Keratinocyte (primary cell): ENCODE results near the gene ATXN7L1. TPM values are rescaled to one million over a fixed set of nuclear protein-coding genes. Genes with fewer than 3 reads are reported as not detected.

Experiments used
- DNase-seq: peaks from one replicate; pipeline ENCODE4 v3.0.0-alpha.2; 2011; ENCODE audit warnings: low read depth, missing footprints, low spot score
- FAIRE-seq: peaks from 2 replicates; lab custom pipeline; 2011; peaks lifted over from hg19 to GRCh38; lab: Jason Lieb, UNC
- H2AFZ ChIP-seq: 2 replicates; pipeline ENCODE4 v1.6.0; 2012; ENCODE audit warnings: low read length, control low read depth, inconsistent platforms; ENCODE audit not compliant: control insufficient read depth
- H3K27ac ChIP-seq: 2 replicates; pipeline ENCODE4 v1.5.1; 2011; ENCODE audit warnings: low read length; ENCODE audit not compliant: control insufficient read depth, insufficient read depth
- H3K27me3 ChIP-seq: 3 replicates; pipeline ENCODE4 v1.6.0; 2011; ENCODE audit warnings: low read length; ENCODE audit not compliant: control insufficient read depth, insufficient read depth; ENCODE audit errors: extremely low read depth
- H3K36me3 ChIP-seq, 2 experiments: 2 replicates in 1 of 2; 3 replicates in 1 of 2; pipeline ENCODE4 v1.5.1; 2011; ENCODE audit warnings: low read length in 2 of 2, mild to moderate bottlenecking in 1 of 2; ENCODE audit not compliant: control insufficient read depth in 2 of 2, insufficient read depth in 2 of 2; ENCODE audit errors: extremely low read depth in 1 of 2
- H3K4me1 ChIP-seq: 3 replicates; pipeline ENCODE4 v1.5.1; 2011; ENCODE audit warnings: low read length; ENCODE audit not compliant: control insufficient read depth, insufficient read depth; ENCODE audit errors: extremely low read depth
- H3K4me2 ChIP-seq: 3 replicates; pipeline ENCODE4 v1.6.0; 2011; ENCODE audit warnings: low read depth, low read length; ENCODE audit not compliant: control insufficient read depth, insufficient read depth; ENCODE audit errors: extremely low read depth
- H3K4me3 ChIP-seq, 3 experiments: fragments of 200-600 bp in 1 of 3; sonication (generic) in 1 of 3; 2 replicates in 2 of 3; 3 replicates in 1 of 3; pipeline ENCODE4 v1.5.1; 2011 to 2016; ENCODE audit warnings: low read length in 3 of 3, mild to moderate bottlenecking in 3 of 3, control low read depth in 2 of 3, inconsistent platforms in 1 of 3, low read depth in 1 of 3, mixed read lengths in 1 of 3, mixed run types in 1 of 3, moderate library complexity in 1 of 3; ENCODE audit not compliant: control insufficient read depth in 2 of 3, insufficient read depth in 2 of 3; ENCODE audit errors: extremely low read depth in 1 of 3
- H3K79me2 ChIP-seq: 2 replicates; pipeline ENCODE4 v1.6.0; 2012; ENCODE audit warnings: low read length; ENCODE audit not compliant: control insufficient read depth, insufficient read depth
- H3K9ac ChIP-seq: 3 replicates; pipeline ENCODE4 v1.6.0; 2011; ENCODE audit warnings: low read length; ENCODE audit not compliant: control insufficient read depth, insufficient read depth; ENCODE audit errors: extremely low read depth
- H3K9me1 ChIP-seq: 3 replicates; pipeline ENCODE4 v1.6.0; 2011; ENCODE audit warnings: low read length; ENCODE audit not compliant: control insufficient read depth, insufficient read depth; ENCODE audit errors: extremely low read depth
- H3K9me3 ChIP-seq: 2 replicates; pipeline ENCODE4 v1.5.1; 2012; ENCODE audit warnings: low read depth, low read length; ENCODE audit not compliant: control insufficient read depth
- H4K20me1 ChIP-seq: 3 replicates; pipeline ENCODE4 v1.6.0; 2011; ENCODE audit warnings: low read length; ENCODE audit not compliant: control insufficient read depth, insufficient read depth; ENCODE audit errors: extremely low read depth
- EZH2 ChIP-seq: IDR thresholded peaks from one replicate; pipeline ENCODE4 v1.6.1; 2012; ENCODE audit warnings: inconsistent platforms, mild to moderate bottlenecking, low read length, moderate library complexity
- dilution Hi-C: fragments of 300-500 bp; cut with MboI; formaldehyde crosslinking; loops from one replicate; pipeline ENCODE4 v1.7.0; 2020; ENCODE audit warnings: low sequenced_read_pairs; ENCODE audit not compliant: extremely low pct_ligation_motif_present
- polyA plus RNA-seq, 5 experiments: library from polyadenylated mRNA; depleted of rRNA in 3 of 5; stranded (reverse) in 3 of 5; stranded (forward) in 1 of 5; unstranded in 1 of 5; fragments of >200 nt; gene quantifications; 1 replicate in 1 of 5; 2 replicates in 3 of 5; 3 replicates in 1 of 5; pipeline versions ENCODE4 v1.2.1 to v1.2.3, GENCODE V29; 2011 to 2012; ENCODE audit warnings: missing spikeins in 2 of 5, low read depth in 1 of 5, low replicate concordance in 1 of 5
- TF ChIP-seq, protein P1 (sequence below), 3 experiments: IDR thresholded peaks in 1 of 3; conservative IDR thresholded peaks in 1 of 3; optimal IDR thresholded peaks in 1 of 3; 2 replicates in 2 of 3; 3 replicates in 1 of 3; pipeline versions ENCODE3 to v1.5.1; 2011; ENCODE audit warnings: low read length in 3 of 3, mild to moderate bottlenecking in 3 of 3, moderate library complexity in 2 of 3, control low read depth in 1 of 3, inconsistent platforms in 1 of 3; ENCODE audit not compliant: insufficient read depth in 2 of 3; ENCODE audit errors: extremely low read depth in 1 of 3

ATXN7L1 gene
- polyA plus RNA-seq, 1 donor (not counting 4 experiments of a cell fraction or from before 2014, with no cell fraction given) = 4.8 TPM

DNA sequence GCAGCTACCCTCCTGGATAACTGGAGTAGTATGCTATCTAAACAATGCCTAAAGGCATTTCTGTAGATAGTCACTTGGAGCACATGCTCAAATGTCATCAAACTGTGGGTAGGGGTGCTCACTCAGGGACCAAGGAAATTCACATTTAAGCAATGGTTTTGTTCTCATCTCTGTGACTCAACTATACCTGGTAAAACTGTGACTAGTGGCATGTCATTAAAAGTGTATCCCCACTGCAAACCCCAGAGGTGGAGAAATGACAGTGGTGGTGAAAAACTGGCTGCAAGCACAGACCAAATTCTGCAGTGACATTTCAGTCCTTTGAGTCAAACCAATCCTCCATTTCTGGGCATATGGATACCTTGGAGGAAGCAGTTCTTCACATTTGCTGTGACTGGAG lies 160.9 kb downstream of the ATXN7L1 start:
- Histone ChIP-seq H3K36me3 (no peaks in the 10 kb centered on the region), H3K27ac (no peak overlapping the region), H3K4me3 (no peak overlapping the region), H3K4me2 (no peak overlapping the region), H3K79me2 (no peaks in the 10 kb centered on the region), H3K9me3 (peaks cover 9% of the 10 kb centered on the region), H3K9ac (no peak overlapping the region), H3K4me1 (peaks cover 7% of the 10 kb centered on the region), H3K9me1 (no peaks in the 10 kb centered on the region), H2AFZ (no peak overlapping the region), H4K20me1 (no peaks in the 10 kb centered on the region), H3K27me3 (no peaks in the 10 kb centered on the region)
- FAIRE-seq (no peak), DNase-seq (no peak)
- no peak for TF ChIP-seq EZH2
- TF ChIP-seq, protein P1, sequence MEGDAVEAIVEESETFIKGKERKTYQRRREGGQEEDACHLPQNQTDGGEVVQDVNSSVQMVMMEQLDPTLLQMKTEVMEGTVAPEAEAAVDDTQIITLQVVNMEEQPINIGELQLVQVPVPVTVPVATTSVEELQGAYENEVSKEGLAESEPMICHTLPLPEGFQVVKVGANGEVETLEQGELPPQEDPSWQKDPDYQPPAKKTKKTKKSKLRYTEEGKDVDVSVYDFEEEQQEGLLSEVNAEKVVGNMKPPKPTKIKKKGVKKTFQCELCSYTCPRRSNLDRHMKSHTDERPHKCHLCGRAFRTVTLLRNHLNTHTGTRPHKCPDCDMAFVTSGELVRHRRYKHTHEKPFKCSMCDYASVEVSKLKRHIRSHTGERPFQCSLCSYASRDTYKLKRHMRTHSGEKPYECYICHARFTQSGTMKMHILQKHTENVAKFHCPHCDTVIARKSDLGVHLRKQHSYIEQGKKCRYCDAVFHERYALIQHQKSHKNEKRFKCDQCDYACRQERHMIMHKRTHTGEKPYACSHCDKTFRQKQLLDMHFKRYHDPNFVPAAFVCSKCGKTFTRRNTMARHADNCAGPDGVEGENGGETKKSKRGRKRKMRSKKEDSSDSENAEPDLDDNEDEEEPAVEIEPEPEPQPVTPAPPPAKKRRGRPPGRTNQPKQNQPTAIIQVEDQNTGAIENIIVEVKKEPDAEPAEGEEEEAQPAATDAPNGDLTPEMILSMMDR (optimal IDR thresholded peaks at IDR 0.05 in 1 of 3, IDR thresholded peaks at IDR 0.05 in 1 of 3, conservative IDR thresholded peaks at IDR 0.05 in 1 of 3; ENCODE audit: extremely low read depth in 1 of 3, insufficient read depth in 2 of 3, low read length in 3 of 3) = no peak
- dilution Hi-C loops = no loop called here

DNA sequence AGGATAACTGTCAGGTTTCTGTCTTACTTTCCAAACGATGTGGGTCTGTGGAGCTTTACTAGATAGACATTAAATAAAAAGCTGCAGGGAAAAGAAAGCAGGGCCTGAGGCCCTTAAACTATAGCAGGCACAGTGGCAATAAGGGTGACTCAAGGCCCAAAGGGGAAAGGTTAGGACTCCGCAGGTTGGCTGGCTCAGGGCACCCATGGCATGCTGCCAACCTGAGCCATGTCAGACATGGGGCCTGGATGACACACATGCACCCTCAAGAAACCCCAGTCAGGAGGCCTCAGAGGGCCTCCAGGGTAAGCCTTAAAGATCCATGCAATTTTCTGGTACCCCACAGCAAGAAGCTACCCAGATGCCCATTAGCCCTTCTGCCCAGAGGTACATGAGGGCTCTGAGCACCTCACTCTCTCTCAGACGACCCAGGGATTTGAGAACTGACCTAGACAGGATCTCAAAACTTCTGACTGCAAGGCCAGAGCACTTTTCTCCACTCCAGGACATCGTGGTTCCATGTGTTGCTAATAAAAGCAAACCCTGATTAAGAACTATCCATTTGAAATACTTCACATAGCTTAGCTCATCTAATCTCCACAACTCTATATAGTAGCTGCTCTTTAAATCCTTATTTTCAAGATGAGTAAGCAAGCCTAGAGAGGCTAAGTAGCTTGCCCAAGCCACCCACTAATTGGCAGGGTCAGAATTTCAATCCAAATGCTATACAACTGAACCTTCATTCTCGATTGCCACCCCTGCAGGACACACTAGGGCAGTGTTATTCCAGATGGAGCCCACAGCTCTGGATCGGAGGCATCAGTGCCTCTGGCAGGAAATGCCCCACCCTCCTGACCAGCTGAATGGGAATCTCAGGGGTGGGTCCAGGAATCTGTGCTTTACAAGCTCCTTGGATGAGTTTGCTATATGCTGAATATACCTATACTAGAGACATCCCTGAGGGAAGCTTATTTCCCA lies 162.6 kb downstream of the ATXN7L1 start:
- Histone ChIP-seq H3K79me2 (no peaks in the 10 kb centered on the region), H3K36me3 (no peaks in the 10 kb centered on the region), H3K4me2 (no peak overlapping the region), H3K9ac (no peak overlapping the region), H3K4me3 (no peak overlapping the region), H3K9me3 (peaks cover 9% of the 10 kb centered on the region), H4K20me1 (no peaks in the 10 kb centered on the region), H3K4me1 (peaks cover 7% of the 10 kb centered on the region), H3K27ac (no peak overlapping the region), H2AFZ (no peak overlapping the region), H3K27me3 (no peaks in the 10 kb centered on the region), H3K9me1 (no peaks in the 10 kb centered on the region)
- no peak for FAIRE-seq
- TF ChIP-seq, protein P1 (optimal IDR thresholded peaks at IDR 0.05 in 1 of 3, IDR thresholded peaks at IDR 0.05 in 1 of 3, conservative IDR thresholded peaks at IDR 0.05 in 1 of 3; ENCODE audit: extremely low read depth in 1 of 3, insufficient read depth in 2 of 3, low read length in 3 of 3) = no peak
- TF ChIP-seq EZH2 = no peak
- dilution Hi-C loops = no loop called here
- no peak for DNase-seq
